Vagina (tissue), 2 donors: ENCODE data around the gene CYP4V2. TPM values are rescaled to one million over a fixed set of nuclear protein-coding genes. Genes with fewer than 3 reads are reported as not detected.

ENCODE experiments used
- DNase-seq, 2 donors: peaks; one replicate each; pipeline ENCODE4 v3.0.0-alpha.2; 2017; ENCODE audit errors: extremely low spot score in 2 of 2
- H3K27ac ChIP-seq: fragments of 200-600 bp; sonication (generic); one replicate; pipeline ENCODE4 v1.5.1; 2019
- H3K27me3 ChIP-seq: fragments of 200-600 bp; sonication (generic); one replicate; pipeline ENCODE4 v1.5.1; 2019
- H3K36me3 ChIP-seq, 2 donors: fragments of 200-600 bp; sonication (generic); one replicate each; pipeline ENCODE4 v1.5.1; 2017 to 2019
- H3K4me1 ChIP-seq: fragments of 200-600 bp; sonication (generic); one replicate; pipeline ENCODE4 v1.5.1; 2019
- H3K4me3 ChIP-seq, 2 donors: fragments of 200-600 bp; sonication (generic); 1 replicate in 1 of 2; 2 replicates in 1 of 2; pipeline ENCODE4 v1.5.1; 2016 to 2019
- H3K9me3 ChIP-seq: fragments of 200-600 bp; sonication (generic); one replicate; pipeline ENCODE4 v1.5.1; 2019
- CTCF ChIP-seq, 3 experiments: fragments of 450-650 bp in 2 of 3; fragments of 200-600 bp in 1 of 3; sonication (generic) in 1 of 3; IDR thresholded peaks; one replicate each; pipeline ENCODE4 v1.5.1; 2017 to 2019; ENCODE audit warnings: antibody characterized with exemption in 3 of 3, mild to moderate bottlenecking in 2 of 3, moderate library complexity in 2 of 3
- POLR2A ChIP-seq, 2 donors: fragments of 450-650 bp; IDR thresholded peaks; one replicate each; pipeline ENCODE4 v1.6.1; 2017; ENCODE audit warnings: antibody characterized with exemption in 2 of 2, mild to moderate bottlenecking in 2 of 2, moderate library complexity in 2 of 2
- POLR2AphosphoS5 ChIP-seq, 2 donors: sonication (generic); formaldehyde crosslinking; IDR thresholded peaks; one replicate each; pipeline ENCODE4 v1.9.0; 2017; ENCODE audit warnings: antibody characterized with exemption in 2 of 2, mild to moderate bottlenecking in 2 of 2, low read depth in 1 of 2; ENCODE audit not compliant: insufficient read depth in 1 of 2
- intact Hi-C: fragments of 100-400 bp; cut with DNase I; formaldehyde crosslinking; loops from one replicate; pipeline ENCODE4 v1.15.1; 2023
- total RNA-seq: library from RNA; depleted of rRNA; stranded (reverse); fragments of >200 nt; gene quantifications from one replicate; pipeline ENCODE4 v1.2.3, GENCODE V29; 2016

CYP4V2 gene
- total RNA-seq, 1 donor from 2014 or later, result 18.2 TPM

DNA sequence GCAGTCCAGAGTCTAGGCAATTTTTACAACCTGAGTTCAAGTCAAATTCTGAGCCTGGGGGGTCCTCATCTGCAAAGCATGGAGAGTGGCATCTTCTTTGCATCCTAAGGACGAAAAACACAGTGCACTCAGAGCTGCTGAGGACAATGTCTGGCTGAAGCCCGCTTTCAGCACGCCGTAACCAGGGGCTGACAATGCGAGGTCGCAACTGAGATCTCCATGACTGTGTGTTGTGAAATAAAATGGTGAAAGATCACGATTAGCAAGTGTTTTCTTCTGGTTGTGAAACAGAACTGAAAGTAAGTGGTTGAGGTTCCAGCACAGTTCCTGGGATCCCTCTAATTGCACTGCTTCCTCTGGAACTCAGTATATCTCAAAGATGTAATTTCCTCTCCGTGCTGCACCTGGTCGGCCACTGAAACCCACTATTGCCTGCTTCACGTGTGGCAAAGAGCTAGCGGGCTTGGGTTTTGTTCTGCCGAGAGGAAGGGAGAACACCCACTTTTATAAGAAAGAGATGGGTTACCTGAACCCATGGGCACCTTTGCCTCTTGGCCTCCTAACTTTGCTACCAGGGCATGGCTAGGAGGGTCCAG, 66.9 kb downstream of the CYP4V2 start:
- Histone ChIP-seq H3K36me3 (no peaks in the 10 kb centered on the region), H3K27ac (no peak overlapping the region), H3K27me3 (no peaks in the 10 kb centered on the region), H3K4me1 (no peaks in the 10 kb centered on the region), H3K9me3 (no peaks in the 10 kb centered on the region), H3K4me3 (no peak overlapping the region)
- TF ChIP-seq POLR2A (IDR thresholded peaks at IDR 0.05) (no peak), CTCF (IDR thresholded peaks at IDR 0.05) (no peak)
- intact Hi-C loops, result no loop called here
- no peak for DNase-seq

DNA sequence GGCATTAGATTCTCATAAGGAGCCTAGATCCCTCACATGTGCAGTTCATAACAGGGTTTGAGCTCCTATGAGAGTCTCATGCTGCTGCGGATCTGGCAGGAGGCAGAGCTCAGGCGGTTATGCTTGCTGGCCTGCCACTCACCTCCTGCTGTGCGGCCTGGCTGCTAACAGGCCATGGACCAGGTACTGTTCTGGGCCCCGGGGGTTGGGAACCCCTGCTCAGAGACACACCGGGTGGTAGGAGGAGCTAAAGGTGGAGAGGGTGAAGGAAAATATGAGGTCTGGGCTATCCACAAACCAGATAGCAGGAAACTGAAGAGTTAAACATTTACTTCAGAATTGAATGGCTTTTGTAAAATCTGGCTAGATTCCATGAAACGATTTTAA, 68.7 kb downstream of the CYP4V2 start:
- H3K4me3 ChIP-seq, result no peak overlapping the region
- no peaks in the 10 kb centered on the region for H3K9me3 ChIP-seq
- intact Hi-C loops, result no loop called here
- no peaks in the 10 kb centered on the region for H3K4me1 ChIP-seq
- TF ChIP-seq CTCF (IDR thresholded peaks at IDR 0.05), result no peak
- no peak for TF ChIP-seq POLR2AphosphoS5 (IDR thresholded peaks at IDR 0.05; ENCODE audit: insufficient read depth in 1 of 2, low read depth in 1 of 2)
- TF ChIP-seq POLR2A (IDR thresholded peaks at IDR 0.05), result no peak
- no peak overlapping the region for H3K27ac ChIP-seq
- H3K36me3 ChIP-seq, result no peaks in the 10 kb centered on the region
- no peak for DNase-seq
- no peaks in the 10 kb centered on the region for H3K27me3 ChIP-seq

Other genes starting within 250 kb of the CYP4V2 start
- gene TLR3, start 122.4 kb upstream of the CYP4V2 start, total RNA-seq, result 10.6 TPM
- 9.8 TPM for gene FAM149A, start 86.9 kb upstream of the CYP4V2 start, total RNA-seq
- 0.98 TPM for gene KLKB1, start 35.9 kb downstream of the CYP4V2 start, total RNA-seq
- gene F11, start 74.6 kb downstream of the CYP4V2 start, total RNA-seq, result not detected